Dedifferentiated amniotic fluid mesenchymal stem cell (primary cell): Measurements from ENCODE around the gene SLC26A11.
"Not testable (repeated sequence)": the region's sequence is repeated elsewhere in the genome, so short reads cannot be mapped to it uniquely, and the experiment has no call there.

ENCODE experiments used
- DNase-seq: peaks from one replicate; pipeline ENCODE4 v3.0.0-alpha.2; 2016; ENCODE audit errors: extremely low spot score

The SLC26A11 gene

DNA sequence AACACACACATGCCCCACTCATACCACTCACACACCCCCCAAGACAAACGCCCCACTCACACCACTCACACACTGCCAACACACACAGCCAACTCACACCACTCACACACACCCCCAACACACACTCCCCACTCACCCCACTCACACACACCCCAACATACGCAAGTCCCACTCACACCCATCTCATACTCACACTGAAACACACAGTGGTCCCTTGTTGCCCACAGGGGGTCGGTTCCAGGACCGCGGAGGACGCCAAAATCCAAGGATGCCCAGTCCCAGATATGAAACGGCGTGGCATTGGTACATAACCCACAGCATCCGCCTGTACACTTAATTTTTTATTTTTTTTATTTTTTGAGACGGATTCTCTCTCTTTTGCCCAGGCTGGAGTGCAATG is 61.3 kb downstream of the SLC26A11 start:
- no peak for DNase-seq

DNA sequence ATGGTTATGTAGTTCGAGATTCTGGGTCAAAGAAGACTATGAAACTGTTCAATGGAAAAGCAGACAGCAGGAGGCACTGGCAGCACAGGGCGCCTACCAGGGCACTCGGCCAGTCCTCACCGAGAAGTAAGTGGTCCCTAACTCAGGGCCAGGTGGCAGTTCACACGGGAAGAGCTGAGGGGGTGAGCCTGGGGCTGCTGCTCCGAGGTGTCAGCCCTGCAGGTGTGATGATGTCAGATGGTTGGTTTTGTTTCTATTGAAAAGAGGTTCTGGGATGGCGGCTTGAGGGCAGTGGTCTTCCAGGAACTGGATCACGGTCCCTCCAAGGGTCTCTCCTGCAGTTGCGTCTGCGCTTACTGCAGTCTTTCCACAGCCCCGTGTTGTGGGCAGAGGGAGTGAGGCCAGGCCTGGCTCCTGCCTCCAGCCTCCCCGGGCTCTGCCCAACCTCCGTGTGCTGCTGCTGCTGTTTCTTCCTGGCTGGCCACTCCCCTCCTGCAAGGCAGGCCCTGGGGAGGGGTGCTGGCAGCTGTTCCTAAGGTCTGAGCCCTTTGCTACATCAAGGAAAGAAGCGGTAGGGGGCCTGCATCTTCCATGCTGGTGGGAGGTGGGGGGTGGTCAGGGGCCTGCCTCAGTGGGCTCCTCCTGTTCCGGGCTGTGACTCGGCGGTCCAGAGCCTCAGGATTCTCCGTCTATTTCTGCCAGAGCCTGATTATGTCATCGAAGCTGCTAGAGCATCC is 63.1 kb downstream of the SLC26A11 start:
- DNase-seq: no peak

DNA sequence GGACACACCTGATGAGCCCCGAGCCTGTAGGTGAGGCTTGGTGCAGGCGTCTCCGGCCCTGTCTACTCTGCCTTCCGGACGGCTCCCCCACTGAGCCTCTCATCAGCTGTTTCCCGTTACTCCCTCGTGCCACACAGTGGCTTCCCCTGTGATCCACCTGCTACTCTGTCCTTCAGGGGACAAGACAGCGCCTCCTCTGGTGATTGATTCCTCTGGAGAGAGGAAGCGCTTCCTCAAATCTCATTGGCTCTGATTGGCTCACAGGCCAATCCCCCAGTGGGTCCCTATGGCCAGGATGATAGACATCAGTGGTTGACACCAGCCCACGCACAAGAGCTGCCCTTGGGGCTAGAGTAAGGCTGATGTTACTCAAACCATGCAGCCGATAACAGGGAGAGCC is 64.4 kb downstream of the SLC26A11 start:
- no peak for DNase-seq

DNA sequence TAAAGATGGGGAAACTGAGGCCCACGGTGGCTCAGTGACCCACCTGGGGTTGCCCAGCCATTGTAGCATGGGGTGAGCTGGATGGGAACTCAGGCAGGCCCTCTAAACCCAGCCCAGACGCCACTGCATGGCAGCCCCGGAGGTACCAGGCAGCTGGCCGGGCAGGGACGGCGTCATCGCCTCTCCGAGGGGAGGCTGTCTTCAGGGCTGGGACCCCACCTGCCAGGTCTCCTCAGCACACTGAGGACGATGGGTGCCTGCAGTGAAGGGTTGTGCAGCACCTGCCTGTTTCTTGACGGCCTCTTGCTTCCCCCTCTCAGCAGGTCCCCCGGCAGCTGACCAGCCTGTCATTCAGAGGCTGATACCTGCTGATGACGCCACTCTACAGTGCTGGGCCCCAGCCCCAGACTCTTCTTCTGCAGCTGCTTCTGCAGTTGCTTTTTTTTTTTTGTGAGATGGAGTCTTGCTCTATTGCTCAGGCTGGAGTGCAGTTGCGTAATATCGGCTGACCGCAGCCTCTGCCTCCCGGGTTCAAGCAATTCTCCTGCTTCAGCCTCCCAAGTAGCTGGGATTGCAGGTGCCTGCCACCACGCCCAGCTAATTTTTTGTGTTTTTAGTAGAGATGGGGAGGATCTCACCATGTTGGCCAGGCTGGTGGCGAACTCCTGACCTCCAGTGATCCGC is 65.2 kb downstream of the SLC26A11 start:
- DNase-seq: no peak

DNA sequence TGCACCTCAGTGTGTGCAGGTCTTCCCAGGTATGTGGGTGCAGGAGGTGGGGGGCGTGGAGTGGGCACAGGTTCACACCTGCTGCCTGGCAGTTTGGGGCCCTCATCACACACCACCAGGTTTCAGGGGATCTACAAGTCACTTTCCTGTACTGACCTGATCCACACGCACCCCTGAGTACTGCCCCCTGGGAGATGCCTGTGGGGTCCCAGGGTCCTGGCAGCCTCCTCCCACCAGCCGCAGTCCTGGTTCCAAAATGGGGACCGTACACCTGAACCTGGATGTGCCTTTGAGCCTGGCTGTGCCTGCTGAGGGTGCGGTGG is 66.4 kb downstream of the SLC26A11 start:
- DNase-seq: no peak

DNA sequence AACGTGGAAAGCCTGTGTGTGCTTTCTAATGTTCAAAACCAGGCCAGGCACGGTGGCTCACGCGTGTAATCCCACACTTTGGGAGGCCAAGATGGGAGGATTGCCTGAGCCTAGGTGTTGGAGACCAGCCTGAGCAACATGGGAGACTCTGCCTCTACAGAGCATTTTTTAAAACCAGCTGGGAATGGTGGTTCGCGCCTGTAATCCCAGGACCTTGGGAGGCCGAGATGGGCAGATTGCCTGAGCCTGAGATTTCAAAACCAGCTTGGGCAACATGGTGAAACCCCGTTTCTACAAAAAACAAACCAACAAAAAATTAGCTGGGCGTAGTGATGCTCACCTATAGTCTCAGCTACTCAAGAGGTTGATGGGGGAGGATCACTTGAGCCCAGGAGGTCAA is 66.8 kb downstream of the SLC26A11 start:
- no peak for DNase-seq

DNA sequence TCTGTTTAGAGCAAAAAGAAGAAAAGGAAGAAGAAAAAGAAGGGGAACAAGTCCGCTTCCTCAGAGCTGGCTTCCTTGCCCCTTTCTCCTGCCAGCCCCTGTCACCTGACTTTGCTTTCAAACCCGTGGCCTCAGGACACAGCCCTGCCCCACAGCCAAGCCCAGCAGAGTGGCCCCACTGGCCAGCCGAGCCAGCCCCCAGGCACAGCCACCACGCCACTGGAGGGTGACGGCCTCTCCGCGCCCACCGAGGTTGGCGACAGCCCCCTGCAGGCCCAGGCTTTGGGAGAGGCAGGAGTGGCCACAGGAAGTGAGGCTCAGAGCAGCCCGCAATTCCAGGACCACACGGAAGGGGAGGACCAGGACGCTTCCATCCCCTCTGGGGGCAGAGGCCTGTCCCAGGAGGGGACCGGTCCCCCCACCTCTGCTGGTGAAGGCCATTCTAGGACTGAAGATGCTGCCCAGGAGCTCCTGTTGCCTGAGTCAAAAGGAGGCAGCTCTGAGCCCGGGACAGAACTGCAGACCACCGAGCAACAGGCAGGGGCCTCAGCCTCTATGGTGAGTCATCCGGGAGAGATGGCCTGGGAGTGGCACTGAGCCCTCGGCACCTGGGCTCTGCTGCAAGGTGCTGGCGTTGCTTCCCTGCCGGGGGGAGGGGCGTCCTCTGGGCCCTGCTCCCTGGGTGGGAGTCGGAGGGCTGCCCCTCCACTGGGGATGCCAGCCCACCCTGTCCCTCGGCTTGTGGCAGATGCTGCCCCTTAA is 67.8 kb downstream of the SLC26A11 start:
- no peak for DNase-seq

DNA sequence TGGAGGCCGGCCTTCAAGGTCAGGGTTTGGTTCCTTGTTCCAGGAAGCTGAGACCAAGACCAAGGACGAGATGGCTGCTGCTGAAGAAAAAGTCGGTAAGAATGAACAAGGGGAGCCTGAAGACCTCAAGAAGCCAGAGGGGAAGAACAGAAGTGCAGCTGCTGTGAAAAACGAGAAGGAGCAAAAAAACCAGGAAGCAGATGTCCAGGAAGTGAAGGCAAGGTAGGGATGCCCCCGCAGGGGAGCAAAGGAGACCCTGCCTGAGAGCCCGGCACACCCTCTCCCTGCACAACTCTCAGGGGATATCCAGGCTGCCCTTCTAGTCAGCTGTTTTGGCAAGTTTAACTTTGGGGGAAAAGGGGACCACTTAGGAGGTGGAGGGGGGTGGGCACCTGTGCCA is 69.4 kb downstream of the SLC26A11 start:
- DNase-seq: no peak

DNA sequence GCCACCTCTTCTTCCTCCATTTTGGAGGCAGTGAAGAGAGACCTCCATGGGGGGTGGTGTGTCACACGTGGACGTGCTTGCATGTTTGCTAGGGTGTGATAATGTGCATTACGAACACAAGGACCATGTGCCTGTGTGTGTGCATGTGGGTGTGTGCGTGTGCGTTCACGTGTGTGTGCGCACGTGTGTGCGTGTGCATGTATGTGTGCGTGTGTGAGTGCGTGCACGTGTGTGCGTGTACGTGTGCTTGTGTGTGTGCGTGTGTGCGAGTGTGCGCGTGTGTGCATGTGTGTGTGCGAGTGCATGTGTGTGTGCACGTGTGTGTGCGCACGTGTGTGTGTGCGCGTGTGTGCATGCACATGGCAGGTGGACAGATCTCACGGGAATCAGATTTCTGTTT is 69.9 kb downstream of the SLC26A11 start:
- no peak for DNase-seq

DNA sequence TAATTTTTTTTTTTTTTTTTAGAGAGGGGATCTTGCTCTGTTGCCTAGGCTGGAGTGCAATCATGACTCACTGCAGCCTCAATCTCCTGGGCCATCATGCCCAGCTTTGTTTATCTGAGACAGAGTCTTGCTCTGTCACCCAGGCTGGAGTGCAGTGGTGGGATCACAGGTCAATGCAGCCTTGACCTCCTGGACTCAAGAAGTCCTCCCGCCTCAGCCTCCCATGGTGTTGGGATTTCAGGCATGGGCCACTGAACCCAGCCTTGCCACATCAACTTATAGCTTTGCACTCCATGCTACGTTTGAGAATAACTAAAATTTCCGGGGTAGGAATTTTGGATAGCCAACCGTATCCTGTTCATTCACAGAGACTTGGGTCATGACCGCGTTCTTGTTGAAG is 71.0 kb downstream of the SLC26A11 start:
- no peak for DNase-seq

DNA sequence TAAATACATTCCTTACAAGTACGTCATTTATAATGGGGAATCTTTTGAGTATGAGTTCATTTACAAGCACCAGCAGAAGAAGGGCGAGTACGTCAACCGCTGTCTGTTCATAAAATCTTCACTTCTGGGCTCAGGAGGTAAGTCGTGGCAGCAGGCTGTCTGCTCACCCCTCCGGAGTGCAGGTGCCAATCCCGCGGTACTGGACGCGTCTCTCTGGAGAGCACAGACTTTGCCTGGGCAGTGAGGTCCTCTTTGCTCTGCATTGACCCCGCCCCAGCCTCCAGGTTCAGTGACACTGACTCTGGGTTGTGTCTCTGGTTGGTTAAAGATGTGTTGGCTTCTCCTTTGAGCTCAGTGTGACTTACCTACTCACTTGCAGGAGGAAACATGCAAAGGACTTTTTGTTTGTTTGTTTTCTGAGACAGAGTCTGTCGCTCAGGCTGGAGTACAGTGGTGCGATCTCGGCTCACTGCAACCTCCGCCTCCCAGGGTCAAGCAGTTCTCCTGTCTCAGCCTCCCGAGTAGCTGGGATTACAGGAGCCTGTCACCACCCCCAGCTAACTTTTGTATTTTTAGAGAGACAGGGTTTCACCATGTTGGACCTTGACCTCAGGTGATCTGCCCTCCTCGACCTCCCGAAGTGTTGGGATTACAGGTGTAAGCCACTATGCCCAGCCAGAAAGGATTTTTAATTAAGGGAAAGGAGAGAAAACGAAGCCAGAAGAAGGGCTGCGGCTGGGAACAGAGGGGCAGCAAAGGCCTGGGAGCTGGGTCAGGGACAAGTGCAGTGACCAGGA is 71.7 kb downstream of the SLC26A11 start:
- no peak for DNase-seq

DNA sequence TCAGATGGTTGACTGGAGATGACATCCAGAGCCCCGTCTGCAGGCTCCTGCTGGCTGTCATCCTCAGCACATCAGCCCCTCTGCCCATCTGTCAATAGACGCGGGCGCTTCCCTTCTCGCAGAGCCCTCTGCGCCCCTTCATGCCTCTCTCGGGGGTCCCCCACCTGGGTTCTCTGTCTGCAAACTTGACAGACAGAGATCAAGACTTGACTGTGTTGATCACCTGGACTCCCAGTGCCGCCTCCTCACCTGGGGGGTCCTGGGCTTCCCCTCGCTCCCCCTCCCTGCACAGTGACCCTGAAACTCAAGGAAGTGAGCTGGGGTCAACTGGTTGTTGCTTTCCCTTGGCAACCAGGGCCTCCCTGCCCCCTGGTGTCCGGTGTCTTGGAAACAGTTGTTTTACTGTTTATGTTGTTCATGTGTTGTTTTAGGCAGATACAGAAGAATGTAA is 72.3 kb downstream of the SLC26A11 start:
- no peak for DNase-seq

DNA sequence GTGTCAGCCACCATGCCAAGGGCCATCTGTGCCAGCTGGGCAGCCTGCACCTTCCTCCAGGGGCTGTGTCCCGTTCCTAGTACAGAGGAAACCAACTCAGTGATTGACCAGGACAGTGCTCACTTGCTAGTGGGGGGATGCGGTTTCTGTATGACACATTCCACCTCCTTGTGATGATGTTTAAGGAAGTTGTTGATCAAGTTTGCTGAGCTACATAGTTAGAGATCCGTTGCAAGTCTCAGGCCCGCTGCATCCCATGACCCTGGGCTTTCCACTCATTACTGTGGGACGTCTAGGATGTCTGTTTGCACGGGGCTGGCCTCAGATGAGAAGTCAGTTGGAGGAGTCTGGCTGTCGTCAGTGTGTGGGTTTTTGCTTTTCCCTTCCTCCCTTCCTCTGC is 74.0 kb downstream of the SLC26A11 start:
- no peak for DNase-seq

DNA sequence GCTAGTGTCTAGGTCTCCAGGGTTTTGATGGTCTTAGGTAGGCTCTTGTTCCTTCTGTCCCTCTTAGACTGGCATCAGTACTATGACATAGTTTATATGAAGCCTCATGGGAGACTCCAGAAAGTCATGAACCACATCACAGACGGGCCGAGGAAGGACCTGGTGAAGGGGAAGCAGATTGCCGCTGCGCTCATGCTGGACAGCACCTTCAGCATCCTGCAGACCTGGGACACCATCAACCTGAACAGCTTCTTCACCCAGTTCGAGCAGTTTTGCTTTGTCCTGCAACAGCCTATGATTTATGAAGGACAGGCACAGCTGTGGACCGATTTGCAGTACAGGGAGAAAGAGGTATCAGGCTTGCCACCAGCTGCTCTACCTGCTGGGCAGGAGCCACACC is 74.4 kb downstream of the SLC26A11 start:
- DNase-seq: no peak

DNA sequence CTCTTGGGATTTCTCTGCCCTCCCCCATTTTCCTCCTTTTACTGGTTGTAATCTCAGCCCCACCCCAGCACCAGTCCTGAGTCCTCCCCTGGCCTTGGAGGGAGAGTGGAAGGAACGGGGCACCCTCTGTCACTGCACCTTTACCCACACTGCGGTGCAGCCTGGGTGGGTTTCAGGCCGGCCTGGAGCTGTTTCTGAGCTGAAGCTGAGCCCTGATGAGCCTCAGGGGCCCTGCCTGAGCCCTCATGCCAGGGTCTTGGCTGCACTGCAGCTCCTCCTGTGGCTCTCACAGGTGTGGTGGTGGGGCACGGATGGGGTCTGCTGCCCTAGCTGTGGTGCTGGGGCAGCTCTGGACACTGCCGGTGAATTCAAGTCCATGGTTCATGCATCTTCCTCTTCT is 74.9 kb downstream of the SLC26A11 start:
- no peak for DNase-seq

DNA sequence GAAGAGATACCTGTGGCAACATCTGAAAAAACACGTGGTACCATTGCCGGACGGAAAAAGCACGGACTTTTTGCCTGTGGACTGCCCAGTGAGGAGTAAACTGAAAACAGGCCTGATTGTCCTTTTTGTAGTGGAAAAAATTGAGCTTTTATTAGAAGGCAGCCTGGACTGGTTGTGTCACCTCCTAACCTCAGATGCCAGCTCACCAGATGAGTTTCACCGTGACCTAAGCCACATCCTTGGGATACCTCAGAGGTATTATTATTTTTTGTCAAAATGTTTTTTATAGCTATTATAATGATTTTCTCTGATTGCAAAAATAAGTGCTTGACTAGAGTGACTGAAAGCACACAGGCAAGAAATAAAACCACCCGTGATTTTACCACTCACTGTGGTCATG is 75.3 kb downstream of the SLC26A11 start:
- no peak for DNase-seq

DNA sequence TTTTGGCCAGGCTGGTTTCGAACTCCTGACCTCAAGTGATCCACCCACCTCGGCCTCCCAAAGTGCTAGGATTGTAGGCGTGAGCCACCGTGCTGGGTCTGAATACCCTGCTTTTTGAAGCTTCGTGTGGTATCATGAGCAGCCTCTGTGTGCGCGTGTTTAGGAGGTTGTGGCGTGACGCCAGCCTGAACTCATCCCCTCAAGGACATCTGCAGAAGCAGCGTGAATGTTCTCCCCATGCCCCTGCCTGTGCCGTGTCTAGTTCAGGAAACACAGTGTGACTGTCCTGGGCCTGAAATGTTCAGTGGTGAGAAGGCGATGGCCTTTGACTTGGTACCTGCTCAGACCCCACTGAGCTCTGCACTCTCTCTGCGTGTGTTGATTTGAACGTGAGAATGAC is 76.0 kb downstream of the SLC26A11 start:
- no peak for DNase-seq

DNA sequence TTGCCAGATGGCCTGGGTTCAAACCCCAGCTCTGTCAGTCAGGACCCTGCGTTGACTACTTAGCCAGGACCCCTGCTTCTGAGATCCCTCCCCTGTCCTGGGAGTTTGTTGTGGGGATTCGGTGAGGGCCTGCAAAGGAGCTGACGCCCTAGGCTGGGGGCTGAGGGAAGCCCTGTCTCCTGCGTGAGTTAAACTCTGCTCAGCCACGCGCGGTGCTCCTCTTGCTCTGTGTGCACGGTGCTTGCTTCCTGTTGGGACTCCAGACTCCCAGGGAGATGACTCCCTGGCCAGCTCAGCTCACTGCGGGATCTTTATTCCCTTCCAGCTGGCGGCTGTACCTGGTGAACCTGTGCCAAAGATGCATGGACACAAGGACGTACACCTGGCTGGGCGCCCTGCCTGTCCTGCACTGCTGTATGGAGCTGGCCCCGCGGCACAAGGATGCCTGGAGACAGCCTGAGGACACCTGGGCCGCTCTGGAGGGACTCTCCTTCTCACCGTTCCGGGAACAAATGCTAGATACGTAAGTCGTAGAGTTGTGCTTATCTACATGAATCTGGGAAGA is 77.9 kb downstream of the SLC26A11 start:
- no peak for DNase-seq

DNA sequence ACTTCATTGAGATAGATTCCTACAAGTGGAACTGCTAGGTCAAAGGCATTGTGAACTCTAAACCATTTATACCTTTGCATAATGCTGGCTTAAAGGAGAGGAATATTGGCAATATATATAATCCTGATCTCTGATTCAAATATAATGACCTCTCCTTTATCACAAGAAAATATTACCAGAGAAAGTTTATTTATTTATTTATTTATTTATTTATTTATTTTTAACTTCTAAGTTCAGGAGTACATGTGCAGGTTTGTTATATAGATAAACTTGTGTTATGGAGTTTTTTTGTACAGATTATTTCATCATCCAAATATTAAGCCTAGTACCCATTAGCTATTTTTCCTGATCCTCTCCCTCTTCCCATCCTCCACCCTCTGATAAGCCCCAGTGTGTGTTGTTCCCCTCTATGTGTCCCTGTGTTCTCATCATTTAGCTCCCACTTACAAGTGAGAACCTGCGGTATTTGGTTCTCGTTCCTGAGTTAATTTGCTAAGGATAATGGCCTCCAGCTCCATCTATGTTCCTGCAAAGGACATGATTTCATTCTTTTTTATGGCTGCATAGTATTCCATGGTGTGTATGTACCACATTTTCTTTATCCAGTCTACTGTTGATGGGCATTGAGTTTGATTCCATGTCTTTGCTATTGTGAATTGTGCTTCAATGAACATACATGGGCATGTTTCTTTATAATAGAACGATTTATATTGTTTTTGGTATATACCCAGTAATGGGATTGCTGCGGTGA is 79.3 kb downstream of the SLC26A11 start:
- DNase-seq: not testable (repeated sequence)

DNA sequence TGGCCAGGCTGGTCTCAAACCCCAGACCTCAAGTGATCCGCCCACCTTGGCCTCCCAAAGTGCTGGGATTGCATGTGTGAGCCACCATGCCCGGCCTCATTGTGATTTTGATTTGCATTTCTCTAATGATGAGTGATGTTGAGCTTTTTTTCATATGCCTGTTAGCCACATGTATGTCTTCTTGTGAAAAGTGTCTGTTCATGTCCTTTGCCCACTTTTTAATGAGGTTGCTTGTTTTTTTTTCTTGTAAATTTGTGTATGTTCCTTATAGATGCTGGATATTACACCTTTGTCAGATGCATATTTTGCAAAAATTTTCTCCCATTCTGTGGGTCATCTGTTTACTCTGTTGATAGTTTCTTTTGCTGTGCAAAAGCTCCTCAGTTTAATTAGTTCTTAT is 80.5 kb downstream of the SLC26A11 start:
- not testable (repeated sequence) for DNase-seq
